ENCODE measurements around the gene MPST.
"Not testable (repeated sequence)": the region's sequence is repeated elsewhere in the genome, so short reads cannot be mapped to it uniquely, and the experiment has no call there.

MPST gene

DNA sequence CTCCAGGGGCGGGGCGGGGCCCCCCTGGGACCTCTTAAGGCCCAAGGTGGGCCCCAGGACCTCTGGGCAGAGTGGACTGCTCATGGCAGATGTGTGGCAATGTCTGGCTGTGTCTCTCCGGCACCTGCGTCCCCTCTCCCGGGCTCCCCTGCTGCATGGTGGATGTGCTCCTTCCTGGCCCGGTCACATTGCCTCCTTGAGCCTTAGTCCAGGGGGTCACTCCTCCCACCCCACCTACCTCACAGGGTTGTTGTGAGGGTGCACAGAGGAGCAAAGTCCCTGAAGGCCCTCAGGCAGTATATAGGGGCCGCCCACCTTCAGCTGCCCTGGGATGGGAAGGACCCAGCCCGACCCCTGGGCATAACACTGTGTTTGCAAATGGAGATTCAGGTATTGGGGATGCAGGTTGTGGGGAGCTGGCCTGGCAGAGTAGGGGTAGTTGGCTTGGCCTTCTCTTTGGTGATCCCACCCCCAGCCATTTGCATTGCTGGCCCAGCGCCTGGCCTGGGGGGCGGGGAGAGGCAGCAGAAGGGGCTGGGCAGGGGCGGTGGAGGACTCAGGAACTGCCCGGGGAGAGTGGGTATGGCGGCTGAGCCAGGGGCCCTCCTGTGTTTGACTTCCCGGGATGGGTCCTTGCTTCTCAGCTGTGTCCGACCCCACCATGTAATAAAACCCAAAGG, 43.3 kb downstream of the MPST start:
- DNase-seq, result no peak

GRCh38 chr22:37063431-37064420, 44.2 kb downstream of the MPST start:
- DNase-seq, result no peak

DNA sequence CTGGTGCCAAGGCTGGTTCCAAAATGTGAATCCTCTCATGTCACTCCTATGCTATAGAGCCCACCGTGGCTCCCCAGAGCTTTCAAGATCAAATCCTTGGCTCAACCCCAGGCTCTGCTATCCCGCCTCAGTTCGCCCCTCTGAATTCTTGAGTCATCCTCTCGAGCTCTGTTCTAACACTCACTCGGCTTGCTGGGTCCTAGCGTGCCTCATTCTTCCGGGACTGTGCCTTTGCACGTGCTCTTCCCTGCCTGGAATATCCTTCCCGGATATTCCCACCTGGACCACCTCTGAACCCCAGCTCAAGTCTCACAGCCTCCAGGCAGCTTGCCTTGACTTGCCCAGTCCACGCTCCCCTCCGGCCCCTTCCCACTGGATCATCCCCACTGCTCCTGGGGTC, 45.0 kb downstream of the MPST start:
- DNase-seq, result no peak

DNA sequence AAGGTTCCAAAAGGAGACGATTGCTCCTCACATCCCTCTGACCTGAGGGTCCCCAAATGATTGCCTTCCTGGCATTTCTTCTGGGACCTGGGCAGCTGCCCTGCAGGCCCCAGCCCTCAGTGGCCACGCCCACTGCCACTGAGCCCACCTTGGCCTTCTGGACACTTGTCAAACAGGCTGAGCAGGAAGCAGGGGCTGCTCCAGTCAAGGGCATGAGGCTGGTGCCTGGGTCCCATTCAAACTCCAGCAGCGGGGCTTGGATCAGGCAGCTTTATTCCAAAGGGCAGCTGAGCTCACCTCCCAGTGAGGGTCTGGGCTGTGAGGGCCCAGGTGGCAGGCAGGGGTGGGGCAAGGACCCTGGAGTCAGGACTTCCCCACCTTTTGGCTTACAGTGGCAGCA, 45.6 kb downstream of the MPST start:
- no peak for DNase-seq

GRCh38 chr22:37065961-37066360, 46.4 kb downstream of the MPST start:
- no peak for DNase-seq

GRCh38 chr22:37067428-37067827, 47.9 kb downstream of the MPST start:
- no peak for DNase-seq

GRCh38 chr22:37068859-37069258, 49.3 kb downstream of the MPST start:
- DNase-seq, result no peak

DNA sequence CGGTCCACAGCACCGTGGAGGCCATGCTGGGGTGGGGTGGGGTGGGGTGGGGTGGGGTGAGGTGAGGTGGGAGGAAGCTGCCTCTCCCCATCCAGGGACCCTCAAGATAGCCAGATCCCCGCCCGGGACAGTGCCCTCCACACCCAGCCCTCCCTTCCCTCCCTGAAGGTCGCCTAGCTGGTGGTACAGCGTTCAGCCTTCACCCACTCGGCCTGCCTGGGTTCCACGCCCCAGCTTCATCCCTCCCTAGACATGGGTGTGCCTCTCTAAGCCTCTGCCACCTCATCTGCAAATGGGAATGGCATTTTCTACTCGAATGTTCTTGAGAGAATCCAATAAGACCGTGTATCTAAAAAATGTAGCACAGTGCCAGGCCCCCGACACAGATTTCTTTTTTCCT, 49.8 kb downstream of the MPST start:
- DNase-seq, result no peak

DNA sequence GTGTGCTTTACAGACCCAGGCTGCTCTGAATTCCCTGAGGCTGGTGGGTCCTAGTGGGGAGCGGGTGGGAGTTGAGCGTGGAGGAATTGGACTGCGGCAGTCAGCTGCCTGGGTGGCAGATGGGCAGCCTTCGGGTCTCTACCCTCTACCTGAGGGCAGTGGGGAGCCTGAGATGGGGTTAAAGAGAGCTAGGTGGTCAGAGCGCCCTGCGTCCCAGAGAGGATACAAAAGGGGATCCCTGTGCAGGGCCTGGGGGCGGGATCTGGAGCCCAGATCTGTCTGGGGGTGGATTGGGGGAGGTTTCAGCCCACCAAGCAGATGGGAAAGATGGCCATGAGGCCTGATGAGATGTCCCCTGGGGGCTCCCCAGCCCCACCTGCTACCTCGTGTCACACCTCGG, 50.2 kb downstream of the MPST start:
- no peak for DNase-seq

- DNase-seq, result no peak
These were observed 50.8 kb downstream of the MPST start for GRCh38 chr22:37070334-37070733.

GRCh38 chr22:37070744-37071143, 51.2 kb downstream of the MPST start:
- DNase-seq, result no peak

GRCh38 chr22:37071850-37072592, 52.5 kb downstream of the MPST start:
- not testable (repeated sequence) for DNase-seq

DNA sequence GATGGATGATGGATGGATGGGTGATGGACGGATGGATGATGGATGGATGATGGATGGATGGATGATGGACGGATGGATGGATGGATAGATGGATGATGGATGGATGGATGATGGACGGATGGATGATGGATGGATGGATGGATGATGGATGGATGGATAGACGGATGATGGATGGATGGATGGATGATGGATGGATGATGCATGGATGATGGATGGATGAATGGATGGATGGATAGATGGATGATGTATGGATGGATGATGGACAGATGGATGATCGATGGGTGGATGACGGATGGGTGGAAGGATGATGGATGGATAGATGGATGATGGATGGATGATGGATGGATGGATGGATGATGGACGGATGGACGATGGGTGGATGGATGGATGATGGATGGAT, 53.1 kb downstream of the MPST start:
- no peak for DNase-seq

DNA sequence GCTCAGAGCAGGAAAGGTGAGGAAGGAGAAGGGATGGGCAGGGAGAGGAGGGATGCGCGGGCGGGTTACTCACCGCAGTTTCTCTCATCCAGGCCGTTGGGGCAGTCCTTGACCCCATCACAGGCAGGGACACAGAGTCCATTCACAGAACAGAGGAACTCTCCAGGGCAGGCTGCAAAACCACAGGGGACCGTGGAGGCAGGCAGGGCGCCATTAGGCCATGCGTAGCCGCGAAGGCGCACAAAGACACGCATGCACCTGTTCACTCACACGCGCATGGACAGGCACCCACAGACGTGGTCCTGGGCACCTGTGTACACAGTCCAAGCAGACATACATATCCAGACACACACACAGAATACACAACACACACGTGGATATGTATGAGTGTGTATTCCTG, 55.0 kb downstream of the MPST start:
- no peak for DNase-seq

GRCh38 chr22:37075046-37075445, 55.5 kb downstream of the MPST start:
- DNase-seq, result no peak

GRCh38 chr22:37075822-37076433, 56.4 kb downstream of the MPST start:
- DNase-seq, result no peak

GRCh38 chr22:37077802-37078448, 58.4 kb downstream of the MPST start:
- no peak for DNase-seq

GRCh38 chr22:37079158-37079557, 59.6 kb downstream of the MPST start:
- DNase-seq, result no peak

Data from NCI-H226 (cell line).